ENCODE results near the gene RND2.
"Not testable (repeated sequence)": the region's sequence is repeated elsewhere in the genome, so short reads cannot be mapped to it uniquely, and the experiment has no call there.

RND2 gene

DNA sequence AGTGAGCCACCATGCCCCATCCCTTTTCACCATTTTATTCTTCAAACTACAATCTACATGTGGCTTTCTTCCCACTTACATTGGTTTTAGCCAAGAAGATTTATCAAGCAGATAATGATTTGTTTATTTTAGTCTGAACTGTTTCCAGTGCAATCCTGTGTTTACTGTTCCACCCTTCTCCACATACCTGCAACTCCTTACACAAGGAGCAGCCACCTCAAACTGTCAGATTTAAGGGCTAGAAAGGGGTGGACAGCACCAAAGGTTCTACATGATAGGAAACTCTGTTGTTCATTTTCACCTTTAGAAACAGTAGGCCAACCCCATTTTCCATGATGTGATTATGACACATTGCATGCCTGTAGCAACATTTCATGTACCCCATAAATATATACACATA, 42.8 kb upstream of the RND2 start:
- TF ChIP-seq, protein P1, sequence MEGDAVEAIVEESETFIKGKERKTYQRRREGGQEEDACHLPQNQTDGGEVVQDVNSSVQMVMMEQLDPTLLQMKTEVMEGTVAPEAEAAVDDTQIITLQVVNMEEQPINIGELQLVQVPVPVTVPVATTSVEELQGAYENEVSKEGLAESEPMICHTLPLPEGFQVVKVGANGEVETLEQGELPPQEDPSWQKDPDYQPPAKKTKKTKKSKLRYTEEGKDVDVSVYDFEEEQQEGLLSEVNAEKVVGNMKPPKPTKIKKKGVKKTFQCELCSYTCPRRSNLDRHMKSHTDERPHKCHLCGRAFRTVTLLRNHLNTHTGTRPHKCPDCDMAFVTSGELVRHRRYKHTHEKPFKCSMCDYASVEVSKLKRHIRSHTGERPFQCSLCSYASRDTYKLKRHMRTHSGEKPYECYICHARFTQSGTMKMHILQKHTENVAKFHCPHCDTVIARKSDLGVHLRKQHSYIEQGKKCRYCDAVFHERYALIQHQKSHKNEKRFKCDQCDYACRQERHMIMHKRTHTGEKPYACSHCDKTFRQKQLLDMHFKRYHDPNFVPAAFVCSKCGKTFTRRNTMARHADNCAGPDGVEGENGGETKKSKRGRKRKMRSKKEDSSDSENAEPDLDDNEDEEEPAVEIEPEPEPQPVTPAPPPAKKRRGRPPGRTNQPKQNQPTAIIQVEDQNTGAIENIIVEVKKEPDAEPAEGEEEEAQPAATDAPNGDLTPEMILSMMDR (IDR thresholded peaks at IDR 0.05; ENCODE audit: control insufficient read depth, insufficient read depth, low read depth, low read length, missing control alignments) = no peak
- no peak for DNase-seq (ENCODE audit: low read depth)
- H3K4me3 ChIP-seq (ENCODE audit: control insufficient read depth, low read depth, low read length) = no peak overlapping the region

DNA sequence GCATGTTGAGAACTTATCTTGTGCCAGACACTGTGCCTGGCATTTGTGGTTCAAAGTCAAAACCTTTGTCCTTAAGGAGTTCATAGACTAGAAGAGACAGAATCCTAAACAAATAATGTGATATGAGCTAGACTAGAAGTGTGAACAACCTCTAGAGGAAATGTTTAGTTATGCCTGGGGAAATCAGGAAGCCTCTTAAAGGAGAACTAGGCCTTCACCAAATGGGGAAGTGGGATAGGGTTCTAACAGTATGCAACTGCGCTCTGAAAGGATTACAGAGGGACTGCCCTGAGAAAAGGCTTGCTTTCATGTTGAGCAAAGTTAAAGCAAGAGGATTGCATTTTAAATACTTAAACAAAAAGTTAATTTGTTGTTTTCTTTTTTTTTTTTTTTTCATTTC, 39.8 kb upstream of the RND2 start:
- TF ChIP-seq, protein P1 (IDR thresholded peaks at IDR 0.05; ENCODE audit: control insufficient read depth, insufficient read depth, low read depth, low read length, missing control alignments) = no peak
- DNase-seq (ENCODE audit: low read depth) = no peak
- H3K4me3 ChIP-seq (ENCODE audit: control insufficient read depth, low read depth, low read length) = no peak overlapping the region

DNA sequence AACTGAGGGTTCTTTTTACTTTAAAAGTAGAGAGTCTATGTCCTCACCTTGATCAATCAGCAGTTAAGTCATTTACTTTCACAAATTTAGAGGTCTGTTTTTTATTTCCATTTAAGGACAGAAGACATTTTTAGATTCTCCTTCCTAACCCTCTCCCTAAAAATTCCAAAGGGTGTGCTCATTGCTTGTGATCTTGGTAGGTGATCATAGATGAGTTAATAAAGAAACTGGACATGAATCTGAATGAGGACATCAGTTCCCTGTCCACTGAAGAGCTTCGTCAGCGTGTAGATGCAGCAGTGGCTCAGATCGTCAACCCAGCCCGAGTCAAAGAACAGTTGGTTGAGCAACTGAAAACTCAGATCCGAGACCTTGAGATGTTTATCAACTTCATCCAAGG, 35.9 kb upstream of the RND2 start:
- TF ChIP-seq, protein P1 (IDR thresholded peaks at IDR 0.05; ENCODE audit: control insufficient read depth, insufficient read depth, low read depth, low read length, missing control alignments) = no peak
- no peak for DNase-seq (ENCODE audit: low read depth)
- no peak overlapping the region for H3K4me3 ChIP-seq (ENCODE audit: control insufficient read depth, low read depth, low read length)

DNA sequence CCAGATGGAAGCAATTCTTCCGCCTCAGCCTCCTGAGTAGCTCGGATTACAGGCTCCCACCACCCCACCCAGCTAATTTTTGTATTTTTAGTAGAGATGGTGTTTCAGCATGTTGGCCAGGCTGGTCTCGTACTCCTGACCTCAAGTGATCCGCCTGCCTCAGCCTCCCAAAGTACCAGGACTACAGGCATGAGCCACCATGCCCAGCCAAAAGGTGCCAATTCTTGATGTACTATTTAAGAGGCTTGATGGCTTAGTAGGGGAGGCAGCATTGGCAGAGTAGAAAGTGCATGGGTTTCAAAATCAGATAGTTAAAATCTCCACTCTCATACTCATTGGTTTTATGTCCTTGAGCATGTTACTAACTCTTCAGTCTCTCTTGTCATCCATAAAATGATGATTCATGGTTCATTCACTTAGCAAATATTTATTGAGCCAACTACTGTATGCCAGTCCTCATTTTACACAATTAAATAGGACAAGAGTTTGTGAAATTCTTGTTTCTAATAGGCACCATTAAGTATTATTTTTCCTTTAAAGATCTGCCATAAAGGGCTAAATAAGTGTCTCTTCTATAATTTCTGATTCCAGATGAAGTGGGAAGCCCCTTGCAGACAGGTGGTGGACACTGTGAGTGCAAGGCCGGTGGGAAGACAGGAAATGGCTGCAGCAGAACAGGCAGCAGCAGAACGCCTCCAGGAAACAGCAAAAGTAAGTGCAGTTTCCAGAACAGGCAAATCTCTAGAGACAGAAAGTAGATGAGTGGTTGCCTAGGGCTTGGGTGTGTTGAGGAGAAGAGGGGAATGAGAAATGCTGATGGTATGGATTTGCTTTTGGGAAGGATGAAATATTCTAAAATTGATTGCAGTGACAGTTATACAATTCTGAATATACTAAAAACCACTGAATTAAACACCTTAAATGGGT, 35.0 kb upstream of the RND2 start:
- H3K4me3 ChIP-seq (ENCODE audit: control insufficient read depth, low read depth, low read length) = no peak overlapping the region
- TF ChIP-seq, protein P1 (IDR thresholded peaks at IDR 0.05; ENCODE audit: control insufficient read depth, insufficient read depth, low read depth, low read length, missing control alignments) = no peak
- no peak for DNase-seq (ENCODE audit: low read depth)

DNA sequence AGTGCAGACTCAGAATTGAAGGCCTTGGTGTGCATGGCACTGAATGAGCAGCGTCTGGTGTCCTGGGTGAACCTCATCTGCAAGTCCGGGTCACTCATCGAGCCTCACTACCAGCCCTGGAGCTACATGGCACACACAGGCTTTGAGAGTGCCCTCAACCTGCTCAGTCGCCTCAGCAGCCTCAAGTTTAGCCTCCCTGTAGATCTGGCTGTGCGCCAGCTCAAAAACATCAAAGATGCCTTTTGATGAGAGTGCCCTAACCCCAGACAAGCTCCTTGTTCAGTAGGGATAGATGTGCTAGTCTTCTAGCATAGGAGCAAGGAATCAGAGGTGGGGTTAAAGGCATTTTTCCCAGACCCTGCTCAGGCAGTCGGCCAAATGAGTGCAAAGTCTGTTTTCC, 33.6 kb upstream of the RND2 start:
- no peak for DNase-seq (ENCODE audit: low read depth)
- no peak overlapping the region for H3K4me3 ChIP-seq (ENCODE audit: control insufficient read depth, low read depth, low read length)
- TF ChIP-seq, protein P1 (IDR thresholded peaks at IDR 0.05; ENCODE audit: control insufficient read depth, insufficient read depth, low read depth, low read length, missing control alignments) = no peak

DNA sequence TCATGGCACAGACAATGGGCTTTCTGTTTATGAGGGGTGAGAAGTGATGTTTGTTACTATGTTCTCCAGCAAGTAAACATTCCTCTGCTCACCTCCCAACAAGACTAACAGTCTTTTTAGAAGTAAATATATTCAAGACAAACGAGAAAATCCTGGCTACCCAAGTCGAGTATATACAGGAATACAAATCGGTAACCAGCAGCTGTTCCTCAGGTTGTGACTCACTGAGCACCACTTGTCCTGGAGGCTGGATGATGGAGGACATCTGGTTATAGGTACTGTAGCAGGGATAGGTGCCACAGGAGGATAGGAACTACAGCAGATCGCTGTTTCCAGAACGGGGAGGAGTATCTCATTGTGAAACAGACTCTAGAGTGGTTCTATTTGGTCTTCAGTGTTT, 32.2 kb upstream of the RND2 start:
- DNase-seq (ENCODE audit: low read depth) = no peak
- H3K4me3 ChIP-seq (ENCODE audit: control insufficient read depth, low read depth, low read length) = no peak overlapping the region
- TF ChIP-seq, protein P1 (IDR thresholded peaks at IDR 0.05; ENCODE audit: control insufficient read depth, insufficient read depth, low read depth, low read length, missing control alignments) = no peak

DNA sequence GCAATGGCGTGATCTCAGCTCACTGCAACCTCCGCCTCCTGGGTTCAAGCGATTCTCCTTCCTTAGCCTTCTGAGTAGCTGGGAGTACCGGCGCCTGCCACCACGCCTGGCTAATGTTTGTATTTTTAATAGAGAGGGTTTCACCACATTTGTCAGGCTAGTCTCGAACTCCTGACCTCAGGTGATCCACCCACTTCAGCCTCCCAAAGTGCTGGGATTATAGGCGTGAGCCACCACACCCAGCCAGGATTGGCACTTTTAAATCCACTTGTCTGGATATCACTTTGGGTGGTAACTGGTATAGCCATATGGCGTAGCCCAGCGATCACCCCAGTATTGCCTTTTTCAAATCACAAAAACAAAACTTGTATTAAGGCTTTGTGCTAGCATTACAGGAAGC, 31.1 kb upstream of the RND2 start:
- DNase-seq (ENCODE audit: low read depth); H3K4me3 ChIP-seq (ENCODE audit: control insufficient read depth, low read depth, low read length): not testable (repeated sequence)

All from AG09309 (cell line).